SK-N-SH (cell line): Measurements from ENCODE around the gene IQSEC1. TPM values are rescaled to one million over a fixed set of nuclear protein-coding genes. Genes with fewer than 3 reads are reported as not detected.

Experiments
- CTCF ChIA-PET: fragments of 300-600, 350-600 bp; formaldehyde crosslinking; extraction: SDS; loops from one replicate; lab custom pipeline; 2021; lab: Yijun Ruan, JAX
- POLR2A ChIA-PET: fragments of 350-600 bp; sonication (Branson Sonifier 250); formaldehyde crosslinking; extraction: SDS; loops from one replicate; lab custom pipeline; 2020; ENCODE audit warnings: antibody characterized with exemption, inconsistent platforms; lab: Yijun Ruan, JAX
- DNase-seq: peaks from one replicate; pipeline ENCODE4 v3.0.0; 2012
- H2AFZ ChIP-seq: fragments of 200-600 bp; sonication (generic); 2 replicates; pipeline ENCODE4 v1.8.1; 2016; ENCODE audit warnings: antibody characterized with exemption, mild to moderate bottlenecking, low read depth
- H3F3A ChIP-seq: fragments of 200-600 bp; sonication (generic); replicated peaks from 2 replicates; pipeline ENCODE3; 2016; ENCODE audit warnings: antibody characterized with exemption, mild to moderate bottlenecking; ENCODE audit not compliant: insufficient read depth
- H3K27ac ChIP-seq, 2 experiments: fragments of 200-500 bp in 1 of 2; fragments of 200-600 bp in 1 of 2; sonication (Bioruptor generic) in 1 of 2; sonication (generic), shearing (Covaris generic) in 1 of 2; 2 replicates each; pipeline versions ENCODE4 v1.5.1 to v1.6.1; 2014 to 2016; ENCODE audit warnings: low read depth in 2 of 2, inconsistent platforms in 1 of 2, low read length in 1 of 2, mild to moderate bottlenecking in 1 of 2, mixed read lengths in 1 of 2
- H3K27me3 ChIP-seq: fragments of 200-600 bp; sonication (generic), shearing (Covaris generic); 2 replicates; pipeline ENCODE4 v1.6.1; 2016; ENCODE audit warnings: mixed run types; ENCODE audit not compliant: insufficient read depth
- H3K36me3 ChIP-seq, 2 experiments: fragments of 200-500 bp in 1 of 2; fragments of 200-600 bp in 1 of 2; sonication (Bioruptor generic) in 1 of 2; sonication (generic) in 1 of 2; replicated peaks in 1 of 2; 2 replicates each; pipeline versions ENCODE3 to v1.5.1; 2014 to 2016; ENCODE audit warnings: low read length in 1 of 2, mild to moderate bottlenecking in 1 of 2; ENCODE audit not compliant: insufficient read depth in 2 of 2, control insufficient read depth in 1 of 2
- H3K4me1 ChIP-seq, 2 experiments: fragments of 200-500 bp in 1 of 2; fragments of 200-600 bp in 1 of 2; sonication (Bioruptor generic) in 1 of 2; sonication (generic), shearing (Covaris generic) in 1 of 2; 2 replicates each; pipeline versions ENCODE4 v1.5.1 to v1.6.1; 2014 to 2016; ENCODE audit warnings: low read depth in 1 of 2, low read length in 1 of 2, mixed run types in 1 of 2; ENCODE audit not compliant: insufficient read depth in 2 of 2, control insufficient read depth in 1 of 2
- H3K4me2 ChIP-seq: fragments of 200-600 bp; sonication (generic), shearing (Covaris generic); 2 replicates; pipeline ENCODE4 v1.6.1; 2017; ENCODE audit warnings: mixed run types
- H3K4me3 ChIP-seq, 2 experiments: fragments of 200-500 bp in 1 of 2; fragments of 200-600 bp in 1 of 2; sonication (Bioruptor generic) in 1 of 2; sonication (generic), shearing (Covaris generic) in 1 of 2; 2 replicates each; pipeline versions ENCODE4 v1.5.1 to v1.8.1; 2014 to 2016; ENCODE audit warnings: low read depth in 2 of 2, inconsistent platforms in 1 of 2, low read length in 1 of 2, mild to moderate bottlenecking in 1 of 2, mixed read lengths in 1 of 2, moderate library complexity in 1 of 2
- H3K79me2 ChIP-seq: fragments of 200-600 bp; sonication (generic); 2 replicates; pipeline ENCODE4 v1.8.1; 2017; ENCODE audit warnings: mild to moderate bottlenecking; ENCODE audit not compliant: insufficient read depth
- H3K9ac ChIP-seq: fragments of 200-600 bp; sonication (generic); 2 replicates; pipeline ENCODE4 v1.6.1; 2017; ENCODE audit warnings: mixed run types
- H3K9me2 ChIP-seq: fragments of 200-600 bp; sonication (generic); 2 replicates; pipeline ENCODE4 v1.6.1; 2017; ENCODE audit warnings: mixed run types
- H3K9me3 ChIP-seq: fragments of 200-600 bp; sonication (generic); 2 replicates; pipeline ENCODE4 v1.6.1; 2017; ENCODE audit warnings: mixed run types, mild to moderate bottlenecking, moderate library complexity
- H4K20me1 ChIP-seq: fragments of 200-600 bp; sonication (generic); 2 replicates; pipeline ENCODE4 v1.6.1; 2017; ENCODE audit warnings: mild to moderate bottlenecking, mixed run types; ENCODE audit not compliant: insufficient read depth
- CHD2 ChIP-seq: fragments of 150-350 bp; IDR thresholded peaks from 2 replicates; pipeline ENCODE4 v1.6.1; 2018; ENCODE audit warnings: low read length; ENCODE audit not compliant: partially characterized antibody
- EP300 ChIP-seq, 2 experiments: IDR thresholded peaks; 2 replicates each; pipeline versions ENCODE4 v1.4.0 to v1.6.1; 2012; ENCODE audit warnings: borderline replicate concordance in 1 of 2, low read depth in 1 of 2, low read length in 1 of 2
- FOSL2 ChIP-seq: IDR thresholded peaks from 2 replicates; pipeline ENCODE4 v1.4.0; 2012; ENCODE audit warnings: low read depth, mild to moderate bottlenecking, moderate library complexity, borderline replicate concordance
- FOXJ3 ChIP-seq: sonication (generic); formaldehyde crosslinking; IDR thresholded peaks from 2 replicates; pipeline ENCODE4 v1.5.1; 2020; ENCODE audit warnings: mild to moderate bottlenecking, missing genetic modification reagents
- GABPA ChIP-seq: IDR thresholded peaks from 2 replicates; pipeline ENCODE4 v1.4.0; 2012; ENCODE audit warnings: low read depth, mild to moderate bottlenecking
- GATA2 ChIP-seq: sonication (generic); formaldehyde crosslinking; IDR thresholded peaks from 2 replicates; pipeline ENCODE4 v1.5.0; 2020; ENCODE audit warnings: mild to moderate bottlenecking, missing genetic modification reagents
- JUND ChIP-seq: IDR thresholded peaks from 2 replicates; pipeline ENCODE4 v1.4.0; 2012
- MAX ChIP-seq: IDR thresholded peaks from 2 replicates; pipeline ENCODE4 v1.4.0; 2012; ENCODE audit warnings: low read depth
- MEF2A ChIP-seq: IDR thresholded peaks from 2 replicates; pipeline ENCODE4 v1.4.0; 2012; ENCODE audit warnings: low read depth, borderline replicate concordance
- MXI1 ChIP-seq: IDR thresholded peaks from 2 replicates; pipeline ENCODE4 v1.6.1; 2012; ENCODE audit warnings: mild to moderate bottlenecking, low read depth, low read length, improper control_type of control experiment
- NRF1 ChIP-seq: IDR thresholded peaks from 2 replicates; pipeline ENCODE4 v1.6.1; 2012; ENCODE audit warnings: low read depth, mild to moderate bottlenecking, low read length
- PBX3 ChIP-seq: IDR thresholded peaks from 2 replicates; pipeline ENCODE4; 2012
- POLR2AphosphoS5 ChIP-seq: IDR thresholded peaks from 2 replicates; pipeline ENCODE4 v1.6.1; 2012; ENCODE audit warnings: low read depth, low read length
- RAD21 ChIP-seq: IDR thresholded peaks from 2 replicates; pipeline ENCODE4 v1.6.1; 2012; ENCODE audit warnings: mild to moderate bottlenecking, low read length
- RCOR1 ChIP-seq: fragments of 150-350 bp; IDR thresholded peaks from 2 replicates; pipeline ENCODE4 v1.6.1; 2017; ENCODE audit warnings: antibody characterized with exemption, low read length
- SIN3A ChIP-seq: IDR thresholded peaks from 2 replicates; pipeline ENCODE4 v1.6.1; 2012; ENCODE audit warnings: low read depth, mild to moderate bottlenecking, low read length, moderate library complexity, borderline replicate concordance
- SMC3 ChIP-seq: IDR thresholded peaks from 2 replicates; pipeline ENCODE4 v1.6.1; 2012; ENCODE audit warnings: low read depth, low read length, improper control_type of control experiment
- YY1 ChIP-seq: IDR thresholded peaks from 2 replicates; pipeline ENCODE4 v1.4.0; 2012; ENCODE audit warnings: low read depth, mild to moderate bottlenecking
- WGBS: methylation state at CpG from one replicate; pipeline ENCODE4 v1.1.6; 2017; ENCODE audit warnings: low lambda C conversion rate; 5-methylcytosine and 5-hydroxymethylcytosine counted together
- polyA plus RNA-seq, 3 experiments: library from polyadenylated mRNA; depleted of rRNA; stranded (reverse); fragments of >200 nt; gene quantifications; 2 replicates each; pipeline ENCODE4 v1.2.3, GENCODE V29; 2012
- TF ChIP-seq, protein P1 (sequence below): IDR thresholded peaks from 2 replicates; pipeline ENCODE4 v1.4.0; 2012; ENCODE audit warnings: low read depth, borderline replicate concordance
- TF ChIP-seq, protein P2 (sequence below): fragments of 200-600 bp; sonication (generic); IDR thresholded peaks from 2 replicates; pipeline ENCODE4 v1.6.1; 2017; ENCODE audit warnings: antibody characterized with exemption, mild to moderate bottlenecking, moderate library complexity

IQSEC1 gene
- polyA plus RNA-seq, 1 of the 3 experiments (the other 2 are of a cell fraction) = 6.2 TPM

- H3K4me1 ChIP-seq = peaks cover 0 to 21% of the 10 kb centered on the region in 2 experiments; a peak in 1 of 4 replicates
- no peak overlapping the region for H3K4me3 ChIP-seq
- 99% methylated on average over 8 of the region's 8 CpGs for WGBS
- peaks cover 0 to 44% of the 10 kb centered on the region in 2 experiments for H3K36me3 ChIP-seq
- H3K9me3 ChIP-seq = no peaks in the 10 kb centered on the region
- no peaks in the 10 kb centered on the region for H3K27me3 ChIP-seq
- H3K9ac ChIP-seq = no peak overlapping the region
- TF ChIP-seq GATA2 (CRISPR knock-in tag) (no peak), FOXJ3 (CRISPR knock-in tag) (no peak), POLR2AphosphoS5 (no peak), SMC3 (no peak), CHD2 (no peak), RCOR1 (no peak)
- TF ChIP-seq, protein P1, sequence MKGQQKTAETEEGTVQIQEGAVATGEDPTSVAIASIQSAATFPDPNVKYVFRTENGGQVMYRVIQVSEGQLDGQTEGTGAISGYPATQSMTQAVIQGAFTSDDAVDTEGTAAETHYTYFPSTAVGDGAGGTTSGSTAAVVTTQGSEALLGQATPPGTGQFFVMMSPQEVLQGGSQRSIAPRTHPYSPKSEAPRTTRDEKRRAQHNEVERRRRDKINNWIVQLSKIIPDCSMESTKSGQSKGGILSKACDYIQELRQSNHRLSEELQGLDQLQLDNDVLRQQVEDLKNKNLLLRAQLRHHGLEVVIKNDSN = no peak
- CTCF ChIA-PET = interaction anchor here (0.7 to 1.9 kb wide), 2 partner anchors 20 to 62 kb away, joined by 3 to 5 read pairs; no protein-coding TSS in a partner anchor
- H2AFZ ChIP-seq = no peak overlapping the region
- no peak overlapping the region for H3K4me2 ChIP-seq
- DNase-seq = no peak
- no peak overlapping the region for H3K27ac ChIP-seq
- no peaks in the 10 kb centered on the region for H3F3A ChIP-seq
- H3K79me2 ChIP-seq = no peaks in the 10 kb centered on the region
- H3K9me2 ChIP-seq = no peaks in the 10 kb centered on the region
- H4K20me1 ChIP-seq = no peaks in the 10 kb centered on the region
- POLR2A ChIA-PET = no interaction called here
Measured at GRCh38 chr3:12921736-12922135, 151.5 kb downstream of the IQSEC1 start.

DNA sequence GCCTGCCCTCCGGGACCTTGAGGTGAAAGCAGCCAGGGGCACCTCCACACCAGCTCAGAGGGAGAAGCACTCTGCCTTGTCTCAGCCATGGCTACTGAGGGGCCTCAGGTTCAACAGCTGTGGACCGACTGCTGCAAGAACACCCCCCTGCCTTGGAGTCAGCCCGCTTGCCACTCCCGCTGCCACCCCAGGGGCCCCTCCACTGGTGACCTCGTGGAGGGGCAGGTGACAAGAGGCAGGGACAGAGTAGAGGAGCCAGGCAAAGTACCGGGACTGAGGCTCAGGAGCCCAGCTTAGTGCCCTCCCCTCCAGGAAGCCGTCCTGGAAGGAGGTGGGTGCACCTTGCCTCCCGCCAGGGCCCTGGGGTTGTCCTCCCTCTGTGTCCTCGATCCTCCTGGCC is 152.3 kb downstream of the IQSEC1 start:
- H3K9me3 ChIP-seq = no peaks in the 10 kb centered on the region
- H3K36me3 ChIP-seq = peaks cover 0 to 47% of the 10 kb centered on the region in 2 experiments
- no peaks in the 10 kb centered on the region for H3K9me2 ChIP-seq
- no peak overlapping the region for H3K9ac ChIP-seq
- no peak overlapping the region for H3K4me2 ChIP-seq
- no peak overlapping the region for H3K27ac ChIP-seq
- H4K20me1 ChIP-seq = no peaks in the 10 kb centered on the region
- H3K27me3 ChIP-seq = no peaks in the 10 kb centered on the region
- CTCF ChIA-PET = interaction anchor here (1.1 to 1.2 kb wide), 2 partner anchors 29 to 63 kb away, joined by 3 to 5 read pairs; no protein-coding TSS in a partner anchor
- TF ChIP-seq GABPA = no peak
- 89% methylated on average over 7 of the region's 9 CpGs for WGBS
- no peaks in the 10 kb centered on the region for H3K79me2 ChIP-seq
- DNase-seq = no peak
- H3F3A ChIP-seq = no peaks in the 10 kb centered on the region
- H3K4me3 ChIP-seq = no peak overlapping the region
- no peak overlapping the region for H2AFZ ChIP-seq
- peaks cover 0 to 21% of the 10 kb centered on the region in 2 experiments; a peak in 1 of 4 replicates for H3K4me1 ChIP-seq
- POLR2A ChIA-PET = no interaction called here

DNA sequence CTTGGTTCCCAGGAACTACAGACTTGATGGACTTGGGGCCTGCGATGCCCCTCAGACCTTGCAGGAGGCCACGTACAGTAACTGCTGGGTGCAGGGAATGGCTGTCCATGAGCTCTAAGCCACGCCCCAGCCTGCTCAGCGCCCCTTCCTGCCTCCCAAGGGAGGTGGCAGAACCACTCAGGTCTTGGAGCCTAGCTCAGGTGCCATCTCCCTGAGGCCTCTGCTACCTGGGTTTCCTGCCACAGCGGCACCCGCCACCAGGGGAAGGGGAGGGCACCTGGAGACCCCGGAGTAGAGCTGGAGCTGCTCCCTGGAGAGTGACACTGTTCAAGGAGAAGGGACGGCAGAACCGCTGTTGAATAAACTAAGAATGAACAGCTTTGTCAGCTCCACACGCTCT is 154.0 kb downstream of the IQSEC1 start:
- H3K79me2 ChIP-seq = no peaks in the 10 kb centered on the region
- H2AFZ ChIP-seq = no peak overlapping the region
- TF ChIP-seq PBX3 (no peak), MXI1 (no peak), FOSL2 (no peak), POLR2AphosphoS5 (no peak), CHD2 (no peak), SIN3A (no peak), YY1 (no peak), GABPA (no peak), MEF2A (no peak), GATA2 (CRISPR knock-in tag) (no peak), NRF1 (no peak), RAD21 (no peak), EP300 (IDR thresholded peaks at IDR 0.05; ENCODE audit: borderline replicate concordance in 1 of 2, low read depth in 1 of 2, low read length in 1 of 2) (no peak), MAX (no peak), JUND (no peak)
- TF ChIP-seq, protein P2, sequence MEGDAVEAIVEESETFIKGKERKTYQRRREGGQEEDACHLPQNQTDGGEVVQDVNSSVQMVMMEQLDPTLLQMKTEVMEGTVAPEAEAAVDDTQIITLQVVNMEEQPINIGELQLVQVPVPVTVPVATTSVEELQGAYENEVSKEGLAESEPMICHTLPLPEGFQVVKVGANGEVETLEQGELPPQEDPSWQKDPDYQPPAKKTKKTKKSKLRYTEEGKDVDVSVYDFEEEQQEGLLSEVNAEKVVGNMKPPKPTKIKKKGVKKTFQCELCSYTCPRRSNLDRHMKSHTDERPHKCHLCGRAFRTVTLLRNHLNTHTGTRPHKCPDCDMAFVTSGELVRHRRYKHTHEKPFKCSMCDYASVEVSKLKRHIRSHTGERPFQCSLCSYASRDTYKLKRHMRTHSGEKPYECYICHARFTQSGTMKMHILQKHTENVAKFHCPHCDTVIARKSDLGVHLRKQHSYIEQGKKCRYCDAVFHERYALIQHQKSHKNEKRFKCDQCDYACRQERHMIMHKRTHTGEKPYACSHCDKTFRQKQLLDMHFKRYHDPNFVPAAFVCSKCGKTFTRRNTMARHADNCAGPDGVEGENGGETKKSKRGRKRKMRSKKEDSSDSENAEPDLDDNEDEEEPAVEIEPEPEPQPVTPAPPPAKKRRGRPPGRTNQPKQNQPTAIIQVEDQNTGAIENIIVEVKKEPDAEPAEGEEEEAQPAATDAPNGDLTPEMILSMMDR = no peak
- H3F3A ChIP-seq = no peaks in the 10 kb centered on the region
- no peak overlapping the region for H3K9ac ChIP-seq
- CTCF ChIA-PET = interaction anchor here (0.9 to 1.6 kb wide), 4 partner anchors 9 to 274 kb away, joined by 3 to 5 read pairs (median 4); no protein-coding TSS in a partner anchor
- H3K9me3 ChIP-seq = no peaks in the 10 kb centered on the region
- POLR2A ChIA-PET = no interaction called here
- no peak for DNase-seq
- no peaks in the 10 kb centered on the region for H3K9me2 ChIP-seq
- H3K27ac ChIP-seq = no peak overlapping the region
- H4K20me1 ChIP-seq = no peaks in the 10 kb centered on the region
- H3K4me1 ChIP-seq = peaks cover 0 to 19% of the 10 kb centered on the region in 2 experiments; a peak in 1 of 4 replicates
- H3K4me2 ChIP-seq = no peak overlapping the region
- no peaks in the 10 kb centered on the region for H3K27me3 ChIP-seq
- 95% methylated on average over 8 of the region's 10 CpGs for WGBS
- peaks cover 0 to 43% of the 10 kb centered on the region in 2 experiments for H3K36me3 ChIP-seq
- no peak overlapping the region for H3K4me3 ChIP-seq
